NCI-H146 treated with DMSO at 0.1 percent for 48 hours (cell line): ENCODE data around the gene DHRSX.
"Not testable (repeated sequence)": the region's sequence is repeated elsewhere in the genome, so short reads cannot be mapped to it uniquely, and the experiment has no call there.

Experiments used
- DNase-seq: peaks from one replicate; lab custom pipeline; 2025; ENCODE audit not compliant: unreplicated experiment; lab: John Stamatoyannopoulos, UW

The DHRSX gene

DNA sequence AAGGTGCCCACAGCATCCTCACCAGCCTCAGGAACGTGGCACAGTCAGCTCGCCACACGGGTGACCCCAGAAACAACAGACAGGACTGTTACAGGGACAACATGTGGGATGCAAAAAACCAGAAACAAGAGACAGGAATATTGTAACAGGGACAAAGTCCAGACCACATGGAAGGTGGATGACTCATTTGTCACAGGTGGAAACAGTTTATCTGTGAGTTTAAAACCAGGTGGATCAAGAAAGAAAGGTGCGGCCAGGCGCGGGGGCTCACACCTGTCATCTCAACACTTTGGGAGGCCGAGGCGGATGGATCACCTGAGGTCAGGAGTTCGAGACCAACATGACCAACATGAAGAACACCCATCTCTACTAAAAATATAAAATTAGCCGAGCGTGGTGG is 23.5 kb downstream of the DHRSX start:
- not testable (repeated sequence) for DNase-seq

DNA sequence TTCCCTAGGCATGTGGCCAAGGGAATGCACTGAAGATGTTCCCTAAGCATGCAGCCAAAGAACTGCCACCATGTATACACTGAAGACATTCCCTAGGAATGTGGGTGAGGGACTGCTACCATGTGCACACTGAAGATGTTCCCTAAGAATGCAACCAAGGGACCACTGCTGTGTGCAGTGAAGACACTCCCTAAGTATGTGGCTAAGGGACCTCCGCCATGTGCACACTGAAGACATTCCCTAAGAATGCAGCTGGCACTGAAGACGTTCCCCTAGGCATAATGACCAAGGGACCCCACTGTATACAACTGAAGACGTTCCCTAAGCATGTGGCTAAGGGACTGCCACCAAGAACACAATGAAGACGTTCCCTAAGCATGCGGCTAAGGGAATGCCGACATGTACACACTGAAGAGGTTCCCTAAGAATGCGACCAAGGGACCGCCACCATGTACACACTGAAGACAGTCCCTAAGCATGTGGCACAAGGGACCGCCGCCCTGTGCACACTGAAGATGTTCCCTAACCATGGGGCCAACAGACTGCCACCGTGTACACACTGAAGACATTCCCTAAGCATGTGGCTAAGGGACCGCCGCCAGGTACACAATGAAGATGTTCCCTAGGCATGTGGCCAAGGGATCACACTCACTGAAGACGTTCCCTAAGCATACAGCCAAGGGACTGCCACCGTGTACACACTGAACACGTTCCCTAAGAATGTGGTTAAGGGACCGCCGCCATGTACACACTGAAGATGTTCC is 25.6 kb downstream of the DHRSX start:
- no peak for DNase-seq

DNA sequence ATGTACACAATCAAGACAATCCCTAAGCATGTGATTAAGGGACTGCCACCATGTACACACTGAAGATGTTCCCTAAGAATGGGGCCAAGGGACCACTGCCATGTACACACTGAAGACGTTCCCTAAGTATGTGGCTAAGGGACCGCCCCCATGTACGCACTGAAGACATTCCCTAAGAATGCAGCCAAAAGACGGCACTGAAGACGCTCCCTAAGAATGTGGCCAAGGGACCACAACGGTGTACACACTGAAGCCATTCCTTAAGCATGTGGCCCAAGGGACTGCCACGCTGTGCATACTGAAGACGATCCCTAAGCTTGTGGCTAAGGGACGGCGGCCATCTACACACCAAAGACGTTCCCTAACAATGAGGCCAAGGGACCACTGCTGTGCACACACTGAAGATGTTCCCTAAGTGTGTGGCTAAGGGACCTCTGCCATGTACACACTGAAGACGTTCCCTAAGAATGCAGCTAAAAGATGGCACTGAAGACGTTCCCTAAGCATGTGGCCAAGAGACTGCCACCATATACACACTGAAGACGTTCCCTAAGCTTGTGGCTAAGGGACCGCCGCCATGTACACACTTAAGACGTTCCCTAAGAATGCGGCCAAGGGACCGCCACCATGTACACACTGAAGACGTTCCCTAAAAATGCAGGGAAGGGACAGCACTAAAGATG is 26.4 kb downstream of the DHRSX start:
- DNase-seq, result no peak

DNA sequence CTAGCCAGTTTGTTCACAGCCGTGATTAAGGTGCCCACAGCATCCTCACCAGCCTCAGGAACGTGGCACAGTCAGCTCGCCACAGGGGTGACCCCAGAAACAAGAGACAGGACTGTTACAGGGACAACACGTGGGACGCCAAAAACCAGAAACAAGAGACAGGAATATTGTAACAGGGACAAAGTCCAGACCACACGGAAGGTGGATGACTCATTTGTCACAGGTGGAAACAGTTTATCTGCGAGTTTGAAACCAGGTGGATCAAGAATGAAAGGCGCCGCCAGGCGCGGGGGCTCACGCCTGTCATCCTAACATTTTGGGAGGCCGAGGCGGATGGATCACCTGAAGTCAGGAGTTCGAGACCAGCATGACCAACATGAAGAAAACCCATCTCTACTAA is 27.7 kb downstream of the DHRSX start:
- DNase-seq, result not testable (repeated sequence)

DNA sequence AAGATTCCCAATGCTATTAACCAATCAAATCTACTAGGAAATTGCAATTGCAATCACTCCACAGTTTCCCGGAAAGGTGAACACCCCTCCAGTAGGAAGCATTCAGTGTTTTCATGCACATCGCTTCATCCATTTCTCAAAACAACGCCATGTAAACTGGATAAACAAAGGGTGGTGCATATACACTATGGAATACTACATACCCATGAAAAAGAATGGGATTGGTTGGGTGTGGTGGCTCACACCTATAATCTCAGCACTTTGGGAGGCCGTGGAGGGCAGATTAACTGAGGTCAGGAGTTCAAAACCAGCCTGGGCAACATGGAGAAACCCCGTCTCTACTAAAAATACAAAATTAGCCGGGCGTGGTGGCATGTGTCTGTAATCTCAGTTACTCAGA is 29.1 kb downstream of the DHRSX start:
- no peak for DNase-seq

DNA sequence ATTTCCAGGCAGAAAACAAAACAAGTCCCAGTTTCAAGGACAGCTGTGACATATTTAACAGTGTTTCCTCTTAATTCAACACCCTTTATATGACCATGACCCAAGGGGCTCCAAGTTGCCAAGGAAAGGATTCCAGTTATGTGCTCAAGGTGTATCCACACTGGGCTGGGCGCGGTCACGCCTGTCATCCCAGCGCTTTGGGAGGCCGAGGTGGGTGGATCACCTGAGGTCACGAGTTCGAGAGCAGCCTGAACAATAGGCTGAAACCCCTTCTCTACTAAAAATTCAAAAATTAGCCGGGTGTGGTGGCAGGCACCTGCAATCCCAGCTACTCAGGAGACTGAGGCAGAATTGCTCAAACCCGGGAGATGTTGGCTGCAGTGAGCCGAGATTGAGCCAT is 29.6 kb downstream of the DHRSX start:
- DNase-seq, result not testable (repeated sequence)

DNA sequence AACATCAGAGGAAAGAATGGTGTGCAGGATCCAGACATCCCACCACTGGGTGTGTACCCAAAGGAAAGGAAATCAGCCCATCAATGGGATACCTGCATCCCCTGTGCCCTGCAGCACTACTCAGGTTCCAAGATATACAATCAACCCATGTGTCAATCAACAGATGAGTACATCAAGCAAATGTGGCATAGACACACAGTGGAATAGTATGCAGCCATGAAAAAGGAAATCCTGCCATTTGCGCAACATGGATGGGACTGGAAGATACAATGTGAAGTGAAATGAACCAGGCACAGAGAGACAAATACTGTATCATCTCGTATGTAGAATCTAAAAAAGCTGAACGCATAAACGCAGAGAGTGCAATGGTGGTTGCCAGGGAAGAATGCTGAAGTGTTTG is 30.9 kb downstream of the DHRSX start:
- not testable (repeated sequence) for DNase-seq

DNA sequence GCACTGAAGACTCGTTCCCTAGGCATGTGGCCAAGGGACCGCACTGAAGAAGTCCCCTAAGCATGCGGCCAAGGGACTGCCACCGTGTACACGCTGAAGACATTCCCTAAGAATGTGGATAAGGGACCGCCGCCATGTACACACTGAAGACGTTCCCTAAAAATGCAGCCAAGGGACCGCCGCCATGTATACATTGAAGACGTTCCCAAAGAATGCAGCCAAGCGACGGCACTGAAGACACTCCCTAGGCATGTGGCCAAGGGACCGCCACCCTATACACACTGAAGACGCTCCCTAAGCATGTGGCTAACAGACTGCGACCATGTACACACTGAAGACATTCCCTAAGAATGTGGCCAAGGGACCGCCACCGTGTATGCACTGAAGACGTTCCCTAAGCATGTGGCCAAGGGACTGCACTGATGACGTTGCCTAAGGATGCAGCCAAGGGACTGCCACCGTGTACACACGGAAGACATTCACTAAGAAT is 31.5 kb downstream of the DHRSX start:
- DNase-seq, result no peak

DNA sequence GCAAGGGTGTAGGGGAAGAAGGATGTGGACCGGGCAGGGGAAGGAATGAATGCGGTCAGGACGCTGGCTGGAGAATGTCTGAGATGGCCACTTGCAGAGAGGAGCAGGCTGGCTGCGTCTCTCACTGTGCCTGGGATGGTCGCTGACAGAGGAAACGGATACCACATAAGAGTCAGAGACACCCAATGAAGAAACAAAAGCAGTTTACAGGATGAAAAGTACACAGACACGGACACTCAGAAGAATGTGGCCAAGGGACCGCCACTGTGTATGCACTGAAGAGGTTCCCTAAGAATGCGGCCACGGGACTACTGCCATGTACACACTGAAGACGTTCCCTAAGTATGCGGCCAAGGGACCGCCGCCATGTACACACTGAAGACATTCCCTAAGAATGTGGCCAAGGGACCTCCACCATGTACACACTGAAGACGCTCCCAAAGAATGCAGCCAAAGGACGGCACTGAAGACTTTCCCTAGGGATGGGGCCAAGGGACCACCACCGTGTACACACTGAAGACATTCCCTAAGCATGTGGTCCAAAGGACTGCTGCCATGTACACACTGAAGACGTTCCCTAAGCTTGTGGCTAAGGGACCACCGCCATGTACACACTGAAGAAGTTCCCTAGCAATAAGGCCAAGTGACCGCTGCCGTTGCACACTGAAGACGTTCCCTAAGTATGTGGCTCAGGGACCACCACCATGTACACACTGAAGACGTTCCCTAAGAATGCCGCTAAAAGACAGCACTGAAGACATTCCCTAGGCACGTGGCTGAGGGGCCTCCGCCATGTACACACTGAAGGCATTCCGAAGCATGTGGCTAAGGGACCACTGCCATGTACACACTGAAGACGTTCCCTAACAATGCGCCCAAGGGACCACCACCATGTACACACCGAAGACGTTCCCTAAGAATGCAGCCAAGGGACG is 32.2 kb downstream of the DHRSX start:
- DNase-seq, result no peak

DNA sequence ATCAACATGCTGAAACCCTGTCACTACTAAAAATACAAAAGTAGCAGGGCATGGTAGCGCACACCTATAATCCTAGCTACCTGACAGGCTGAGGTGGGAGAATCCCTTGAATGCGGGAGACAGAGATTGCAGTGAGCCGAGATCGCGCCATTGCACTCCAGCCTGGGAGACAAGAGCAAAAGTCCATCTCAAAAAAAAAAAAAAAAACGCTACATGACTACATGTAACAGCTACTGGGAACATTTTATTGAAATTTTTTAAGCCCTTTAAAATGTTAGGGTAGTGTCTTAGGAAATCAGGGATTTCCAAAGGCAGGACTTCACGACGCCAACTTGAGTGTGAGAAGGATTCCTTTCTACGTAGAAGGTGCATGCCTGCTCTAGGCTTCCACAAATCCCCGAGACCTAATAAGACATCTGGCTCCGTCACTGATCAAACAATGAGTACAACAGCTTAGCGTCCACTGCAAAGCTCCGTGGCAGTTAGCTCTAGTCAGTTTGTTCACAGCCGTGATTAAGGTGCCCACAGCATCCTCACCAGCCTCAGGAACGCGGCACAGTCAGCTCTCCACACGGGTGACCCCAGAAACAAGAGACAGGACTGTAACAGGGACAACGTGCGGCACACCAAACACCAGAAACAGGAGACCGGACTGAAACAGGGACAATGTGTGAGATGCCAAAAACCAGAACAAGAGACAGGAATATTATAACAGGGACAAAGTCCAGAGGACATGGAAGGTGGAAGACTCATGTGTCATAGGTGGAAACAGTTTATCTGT is 33.7 kb downstream of the DHRSX start:
- no peak for DNase-seq

DNA sequence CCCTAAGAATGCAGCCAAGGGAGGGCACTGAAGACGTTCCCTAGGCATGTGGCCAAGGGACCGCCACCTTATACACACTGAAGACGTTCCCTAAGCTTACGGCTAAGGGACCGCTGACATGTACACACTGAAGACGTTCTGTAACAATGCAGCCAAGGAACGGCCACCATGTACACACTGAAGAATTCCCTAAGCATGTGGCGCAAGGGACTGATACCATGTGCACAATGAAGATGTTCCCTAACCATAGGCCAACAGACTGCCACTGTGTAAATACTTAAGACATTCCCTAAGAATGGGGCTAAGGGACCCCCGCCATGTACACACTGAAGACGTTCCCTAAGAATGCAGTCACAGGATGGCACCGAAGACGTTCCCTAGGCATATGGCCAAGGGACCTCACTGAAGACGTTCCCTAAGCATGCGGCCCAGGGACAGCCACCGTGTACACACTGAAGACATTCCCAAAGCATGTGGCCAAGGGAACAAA is 36.1 kb downstream of the DHRSX start:
- DNase-seq, result no peak

DNA sequence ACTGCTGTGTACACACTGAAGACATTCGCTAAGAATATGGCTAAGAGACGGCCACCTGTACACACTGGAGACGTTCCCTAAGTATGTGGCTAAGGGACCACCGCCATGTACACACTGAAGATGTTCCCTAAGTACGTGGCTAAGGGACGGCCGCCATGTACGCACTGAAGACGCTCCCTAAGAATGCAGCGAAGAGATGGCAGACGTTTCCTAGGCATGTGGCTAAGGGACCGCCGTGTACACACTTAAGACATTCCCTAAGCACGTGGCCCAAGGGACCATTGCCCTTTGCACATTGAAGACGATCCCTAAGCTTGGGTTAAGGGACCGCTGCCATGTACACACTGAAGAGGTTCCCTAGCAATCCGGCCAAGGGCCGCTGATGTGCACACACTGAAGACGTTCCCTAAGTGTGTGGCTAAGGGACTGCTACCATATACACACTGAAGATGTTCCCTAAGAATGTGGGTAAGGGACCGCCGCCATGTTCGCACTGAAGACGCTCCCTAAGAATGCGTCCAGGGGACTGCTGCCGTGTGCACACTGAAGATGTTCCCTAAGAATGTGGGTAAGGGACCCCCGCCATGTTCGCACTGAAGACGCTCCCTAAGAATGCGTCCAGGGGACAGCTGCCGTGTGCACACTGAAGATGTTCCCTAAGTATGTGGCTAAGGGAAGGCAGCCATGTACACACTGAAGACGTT is 36.7 kb downstream of the DHRSX start:
- no peak for DNase-seq

DNA sequence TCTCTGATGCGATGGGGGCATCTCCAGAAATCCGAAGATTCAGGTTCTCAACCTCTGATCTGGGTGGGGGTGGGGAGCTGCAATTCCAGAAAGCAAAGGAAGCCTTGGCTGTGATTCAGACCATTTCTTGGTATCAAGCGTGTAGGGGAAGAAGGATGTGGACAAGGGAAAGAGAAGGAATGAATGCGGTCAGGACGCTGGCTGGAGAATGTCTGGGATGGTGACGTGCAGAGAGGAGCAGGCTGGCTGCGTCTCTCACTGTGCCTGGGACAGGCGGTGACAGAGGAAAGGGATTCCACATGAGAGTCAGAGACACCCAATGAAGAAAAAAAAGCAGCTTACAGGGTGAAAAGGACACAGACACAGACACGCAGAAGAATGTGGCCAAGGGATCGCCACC is 37.3 kb downstream of the DHRSX start:
- not testable (repeated sequence) for DNase-seq

DNA sequence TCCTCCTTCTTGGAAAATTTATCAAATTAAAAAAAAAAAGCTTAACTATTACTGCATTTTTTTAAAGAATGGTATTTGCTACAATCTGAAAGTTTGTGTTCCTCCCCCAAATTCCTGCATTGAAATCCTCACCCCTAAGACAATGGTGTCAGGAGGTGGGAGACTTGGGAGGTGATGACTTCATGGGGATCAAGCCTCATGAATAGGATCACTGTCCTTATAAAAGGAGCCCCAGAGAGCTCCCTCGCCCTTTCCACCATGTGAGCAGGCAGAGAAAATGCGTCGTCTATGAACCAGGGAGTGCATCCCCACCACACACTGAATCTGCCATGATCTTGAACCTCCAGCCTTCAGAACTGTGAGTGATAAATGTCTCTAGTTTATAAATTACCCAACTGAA is 38.0 kb downstream of the DHRSX start:
- no peak for DNase-seq

DNA sequence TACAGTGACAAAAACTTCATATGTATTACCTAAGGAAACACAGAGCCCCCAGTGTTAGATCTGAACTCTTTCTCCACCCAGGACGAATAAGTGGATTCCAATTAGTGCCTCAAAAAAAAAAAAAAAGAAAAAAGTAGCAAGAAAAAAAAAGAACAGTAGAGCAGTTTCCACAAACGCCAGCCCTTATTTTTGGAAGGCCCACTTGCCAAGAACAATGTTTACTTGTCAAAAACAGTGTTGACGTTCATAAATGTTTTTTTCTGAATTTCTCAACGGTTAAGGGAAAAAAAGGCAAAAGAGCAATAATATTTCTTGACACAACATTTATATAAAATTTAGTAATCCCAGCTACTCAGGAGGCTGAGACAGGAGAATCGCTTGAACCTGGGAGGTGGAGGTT is 38.7 kb downstream of the DHRSX start:
- no peak for DNase-seq

DNA sequence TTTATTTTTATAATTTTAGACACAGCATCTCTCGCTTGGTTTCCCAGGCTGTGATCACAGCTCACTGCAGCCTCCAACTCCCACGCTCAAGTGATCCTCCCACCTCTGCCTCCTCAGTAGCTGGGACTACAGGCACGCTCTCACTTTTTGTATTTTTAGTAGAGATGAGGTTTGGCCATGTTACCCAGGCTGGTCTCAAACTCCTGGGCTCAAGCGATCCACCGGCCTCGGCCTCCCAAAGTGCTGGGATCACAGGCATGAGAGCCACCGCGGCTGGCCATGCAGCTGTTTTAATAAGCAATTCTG is 39.1 kb downstream of the DHRSX start:
- DNase-seq, result no peak

DNA sequence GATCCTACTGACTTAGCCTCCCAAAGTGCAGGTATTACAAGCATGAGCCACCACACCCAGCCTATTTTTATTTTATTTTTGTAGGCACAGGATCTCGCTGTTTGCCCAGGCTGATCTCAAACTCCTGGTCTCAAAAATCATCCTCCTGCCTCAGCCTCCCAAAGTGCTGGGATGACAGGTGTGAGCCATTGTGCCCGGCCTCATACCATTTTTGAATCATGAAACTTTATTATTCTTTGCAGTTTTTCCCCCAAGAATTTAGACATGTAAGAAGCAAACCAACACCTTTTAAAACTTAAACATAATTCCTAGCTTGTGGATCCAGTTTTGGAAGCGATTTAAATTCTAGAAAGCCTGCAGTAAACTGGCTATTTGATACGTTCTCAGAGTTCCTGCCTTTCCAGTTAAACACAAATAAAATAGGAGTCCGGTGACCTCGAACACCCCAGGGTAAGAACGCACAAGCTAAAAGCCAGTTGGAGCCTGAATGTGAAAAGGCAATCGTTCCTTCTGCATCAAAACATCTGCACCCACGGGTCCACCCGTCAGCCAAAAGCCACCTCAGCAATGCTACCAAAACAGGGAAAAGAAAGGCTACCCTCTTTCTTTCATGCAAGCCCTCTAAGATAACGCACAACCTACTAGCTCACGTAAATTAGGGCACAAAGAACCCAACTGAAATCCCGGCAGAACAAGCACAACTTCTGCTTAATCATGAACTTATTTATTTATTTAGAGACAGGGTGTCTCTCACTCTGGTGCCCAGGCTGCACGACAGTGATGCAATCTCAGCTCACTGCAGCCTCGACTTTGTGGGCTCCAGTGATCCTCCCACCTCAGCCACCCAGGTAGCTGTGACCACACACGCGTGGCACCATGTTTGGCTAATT is 39.7 kb downstream of the DHRSX start:
- not testable (repeated sequence) for DNase-seq

DNA sequence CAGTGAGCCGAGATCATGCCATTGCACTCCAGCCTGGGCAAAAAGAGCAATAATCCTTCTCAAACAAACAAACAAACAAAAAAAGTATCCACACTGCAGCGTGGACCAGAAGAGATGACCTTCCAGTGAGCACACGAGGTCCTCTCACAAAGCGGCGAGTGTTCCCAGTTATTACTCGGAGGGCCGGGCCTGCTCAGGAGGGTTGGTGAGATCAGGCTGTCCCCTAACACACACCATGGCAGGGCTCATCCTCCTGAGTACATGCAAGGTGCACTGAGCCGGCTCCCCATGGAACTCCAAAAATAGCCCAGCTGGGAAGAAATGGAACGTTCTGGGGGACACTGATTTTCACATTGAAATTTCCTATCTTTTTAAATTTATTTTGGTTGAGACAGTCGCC is 40.7 kb downstream of the DHRSX start:
- not testable (repeated sequence) for DNase-seq

DNA sequence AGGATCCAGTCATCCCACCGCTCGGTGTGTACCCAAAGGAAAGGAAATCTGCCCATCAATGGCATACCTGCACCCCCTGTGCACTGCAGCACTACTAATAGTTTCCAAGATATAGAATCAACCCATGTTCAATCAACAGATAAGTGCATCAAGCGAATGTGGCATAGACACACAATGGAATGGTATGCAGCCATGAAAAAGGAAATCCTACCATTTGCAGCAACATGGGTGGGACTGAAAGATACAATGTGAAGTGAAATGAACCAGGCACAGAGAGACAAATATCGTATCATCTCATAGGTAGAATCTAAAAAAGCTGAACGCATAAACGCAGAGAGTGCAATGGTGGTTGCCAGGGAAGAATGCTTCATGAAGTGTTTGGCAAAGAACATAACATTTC is 42.5 kb downstream of the DHRSX start:
- DNase-seq, result no peak
